Muscle of back (tissue), 11 donors: ENCODE data around the gene PLOD1. TPM values are rescaled to one million over a fixed set of nuclear protein-coding genes. Genes with fewer than 3 reads are reported as not detected.
"Not testable (repeated sequence)": the region's sequence is repeated elsewhere in the genome, so short reads cannot be mapped to it uniquely, and the experiment has no call there.

Source experiments
- DNase-seq, 3 donors: peaks; one replicate each; pipeline versions ENCODE4 v3.0.0 to v3.0.0-alpha.2; 2013
- polyA plus RNA-seq, 10 donors: library from polyadenylated mRNA; unstranded; fragments of 120-200 nt; gene quantifications; one replicate each; pipeline ENCODE4 v1.2.1, GENCODE V29; 2013; ENCODE audit not compliant: insufficient read length in 10 of 10

Gene PLOD1
- polyA plus RNA-seq, 10 donors: 133 to 221 (median 172) TPM

DNA sequence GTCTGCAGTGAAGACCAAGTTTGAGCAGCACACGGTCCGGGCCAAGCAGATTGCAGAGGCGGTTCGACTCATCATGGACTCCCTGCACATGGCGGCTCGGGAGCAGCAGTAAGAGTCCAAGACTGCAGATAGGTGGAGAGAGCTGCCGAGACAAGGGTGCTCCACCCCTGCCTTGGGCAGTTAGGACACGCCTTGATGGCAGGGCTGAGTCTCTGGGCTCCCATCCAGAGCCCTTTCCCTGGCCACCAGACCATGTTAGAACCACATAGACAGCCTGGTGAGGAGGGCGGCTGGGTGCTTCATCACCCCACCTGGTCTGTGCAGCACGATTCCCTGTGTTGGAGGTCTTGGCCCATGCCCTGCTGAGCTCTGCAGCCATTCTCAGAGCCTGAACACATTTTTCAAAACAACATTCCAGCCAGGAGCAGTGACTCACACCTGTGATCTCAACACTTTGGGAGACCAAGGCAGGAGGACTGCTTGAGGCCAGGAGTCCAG, 67.5 kb downstream of the PLOD1 start:
- DNase-seq: no peak

DNA sequence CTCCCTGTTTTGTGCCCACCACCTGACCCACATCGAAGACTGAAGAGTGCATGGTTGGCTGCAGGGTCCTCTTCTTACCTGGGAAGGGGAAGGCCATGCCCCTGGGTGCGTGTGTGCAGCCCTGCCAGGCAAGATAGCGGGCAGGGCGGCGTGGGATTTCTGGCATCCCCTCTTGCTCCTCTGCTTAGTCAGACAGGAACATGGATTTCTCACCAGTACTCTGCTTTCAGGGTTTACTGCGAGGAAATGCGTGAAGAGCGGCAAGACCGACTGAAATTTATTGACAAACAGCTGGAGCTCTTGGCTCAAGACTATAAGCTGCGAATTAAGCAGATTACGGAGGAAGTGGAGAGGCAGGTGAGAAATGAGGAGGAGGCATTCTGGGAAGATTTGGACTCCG, 69.2 kb downstream of the PLOD1 start:
- no peak for DNase-seq

DNA sequence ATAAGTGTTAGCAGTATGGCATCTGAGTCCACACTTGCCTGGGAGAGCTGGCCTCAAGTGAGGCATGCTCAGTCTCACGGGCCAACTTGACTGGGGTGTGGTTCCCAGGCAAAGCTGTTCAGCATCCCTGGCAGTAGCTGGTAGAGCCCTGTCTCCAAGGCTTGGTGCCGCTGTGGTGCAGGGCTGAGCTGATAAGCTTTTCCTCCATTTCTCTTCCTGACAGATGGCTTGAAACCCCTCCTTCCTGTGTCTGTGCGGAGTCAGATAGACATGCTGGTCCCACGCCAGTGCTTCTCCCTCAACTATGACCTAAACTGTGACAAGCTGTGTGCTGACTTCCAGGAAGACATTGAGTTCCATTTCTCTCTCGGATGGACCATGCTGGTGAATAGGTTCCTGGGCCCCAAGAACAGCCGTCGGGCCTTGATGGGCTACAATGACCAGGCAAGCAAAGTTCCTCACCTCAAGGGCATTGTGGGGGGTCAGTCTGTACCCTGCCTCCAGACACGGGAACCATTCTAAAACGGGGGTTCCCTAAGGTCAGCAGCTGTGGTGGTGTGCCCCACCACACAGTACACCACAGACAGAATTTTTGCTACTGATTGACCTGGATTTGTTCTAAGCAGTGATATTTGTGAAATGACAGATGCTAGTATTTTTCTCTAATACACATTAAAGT, 71.1 kb downstream of the PLOD1 start:
- DNase-seq: no peak

DNA sequence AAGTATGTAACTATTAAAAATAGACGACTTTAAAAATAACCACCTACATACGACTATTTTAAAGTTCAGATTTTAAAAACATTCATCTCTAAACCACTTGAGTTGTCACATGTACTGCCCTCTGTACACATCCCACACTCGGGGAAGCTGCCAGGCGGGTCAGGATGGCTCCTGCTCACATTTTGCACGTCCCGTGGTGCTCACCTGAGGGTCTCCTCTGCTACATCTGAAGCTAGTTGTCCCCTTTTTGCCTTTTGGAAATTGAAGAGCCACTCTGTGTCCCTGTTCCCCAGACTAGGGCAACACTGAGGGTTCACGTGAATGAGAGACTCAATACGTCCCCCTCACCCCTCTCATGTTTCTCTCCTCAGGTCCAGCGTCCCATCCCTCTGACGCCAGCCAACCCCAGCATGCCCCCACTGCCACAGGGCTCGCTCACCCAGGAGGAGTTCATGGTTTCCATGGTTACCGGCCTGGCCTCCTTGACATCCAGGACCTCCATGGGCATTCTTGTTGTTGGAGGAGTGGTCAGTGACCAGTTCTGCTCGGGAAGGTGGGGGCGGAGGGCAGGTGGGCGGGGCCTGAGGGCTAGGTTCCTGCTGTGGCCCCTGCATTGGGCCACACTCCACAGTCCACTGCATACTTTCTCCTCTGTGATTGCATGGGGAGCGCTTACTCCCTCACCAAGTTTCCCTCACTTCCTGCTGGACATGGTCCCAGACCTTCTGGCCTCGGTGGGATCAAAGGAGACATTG, 71.8 kb downstream of the PLOD1 start:
- DNase-seq: no peak

DNA sequence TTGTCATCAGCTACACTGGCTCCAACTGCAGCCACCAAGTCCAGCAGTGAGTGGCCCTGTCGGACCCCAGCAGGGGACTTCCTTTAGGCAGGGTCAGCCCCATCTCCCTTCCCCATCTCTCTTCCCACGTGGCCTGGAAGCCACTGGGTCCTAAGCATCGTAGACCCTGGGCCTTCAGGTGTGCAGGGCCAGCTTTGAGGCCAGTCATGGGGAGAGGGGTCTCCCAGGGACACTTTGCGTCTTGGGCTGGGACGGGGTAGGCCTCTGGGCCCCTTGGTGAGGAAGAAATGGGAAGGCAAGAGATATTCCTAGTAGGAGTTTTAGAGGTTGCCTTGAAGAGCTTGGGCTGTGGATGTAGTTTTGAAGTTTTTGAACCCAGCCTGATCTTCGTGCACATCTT, 72.7 kb downstream of the PLOD1 start:
- no peak for DNase-seq

DNA sequence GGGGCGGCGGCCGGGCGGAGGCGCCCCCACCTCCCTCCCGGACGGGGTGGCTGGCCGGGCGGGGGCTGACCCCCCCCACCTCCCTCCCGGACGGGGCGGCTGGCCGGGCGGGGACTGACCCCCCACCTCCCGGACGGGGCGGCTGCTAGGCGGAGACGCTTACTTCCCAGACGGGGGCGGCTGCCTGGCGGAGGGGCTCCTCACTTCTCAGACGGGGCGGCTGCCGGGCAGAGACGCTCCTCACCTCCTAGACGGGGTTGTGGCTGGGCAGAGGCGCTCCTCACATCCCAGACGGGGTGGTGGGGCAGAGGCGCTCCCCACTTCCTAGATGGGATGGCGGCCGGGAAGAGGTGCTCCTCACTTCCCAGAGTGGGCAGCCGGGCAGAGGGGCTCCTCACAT, 73.8 kb downstream of the PLOD1 start:
- not testable (repeated sequence) for DNase-seq

DNA sequence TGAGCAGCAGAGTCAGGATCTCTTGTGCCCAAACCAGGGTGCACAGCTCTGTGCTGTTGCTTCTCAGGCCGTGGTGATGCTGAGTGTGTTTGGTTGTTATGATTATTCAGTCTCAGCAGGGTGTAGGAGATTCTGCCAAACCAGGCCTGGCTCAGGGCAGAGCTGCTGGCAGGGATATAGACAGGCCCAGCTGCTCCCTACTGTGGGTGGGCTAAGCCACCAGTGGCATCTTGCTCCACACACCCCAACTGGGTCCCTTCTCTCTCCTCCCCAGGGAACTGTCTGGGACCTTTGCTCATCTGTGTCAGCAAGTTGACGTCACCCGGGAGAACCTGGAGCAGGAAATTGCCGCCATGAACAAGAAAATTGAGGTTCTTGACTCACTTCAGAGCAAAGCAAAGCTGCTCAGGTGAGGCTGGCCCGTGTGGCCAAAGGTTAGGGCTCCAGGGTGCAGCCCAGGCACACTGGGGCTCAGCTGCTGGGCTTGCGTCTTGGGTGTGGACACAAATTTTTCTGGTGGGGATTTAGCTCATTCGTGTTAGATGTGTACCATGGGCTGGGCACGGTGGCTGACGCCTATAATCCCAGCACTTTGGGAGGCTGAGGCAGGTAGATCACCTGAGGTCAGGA, 74.9 kb downstream of the PLOD1 start:
- no peak for DNase-seq

DNA sequence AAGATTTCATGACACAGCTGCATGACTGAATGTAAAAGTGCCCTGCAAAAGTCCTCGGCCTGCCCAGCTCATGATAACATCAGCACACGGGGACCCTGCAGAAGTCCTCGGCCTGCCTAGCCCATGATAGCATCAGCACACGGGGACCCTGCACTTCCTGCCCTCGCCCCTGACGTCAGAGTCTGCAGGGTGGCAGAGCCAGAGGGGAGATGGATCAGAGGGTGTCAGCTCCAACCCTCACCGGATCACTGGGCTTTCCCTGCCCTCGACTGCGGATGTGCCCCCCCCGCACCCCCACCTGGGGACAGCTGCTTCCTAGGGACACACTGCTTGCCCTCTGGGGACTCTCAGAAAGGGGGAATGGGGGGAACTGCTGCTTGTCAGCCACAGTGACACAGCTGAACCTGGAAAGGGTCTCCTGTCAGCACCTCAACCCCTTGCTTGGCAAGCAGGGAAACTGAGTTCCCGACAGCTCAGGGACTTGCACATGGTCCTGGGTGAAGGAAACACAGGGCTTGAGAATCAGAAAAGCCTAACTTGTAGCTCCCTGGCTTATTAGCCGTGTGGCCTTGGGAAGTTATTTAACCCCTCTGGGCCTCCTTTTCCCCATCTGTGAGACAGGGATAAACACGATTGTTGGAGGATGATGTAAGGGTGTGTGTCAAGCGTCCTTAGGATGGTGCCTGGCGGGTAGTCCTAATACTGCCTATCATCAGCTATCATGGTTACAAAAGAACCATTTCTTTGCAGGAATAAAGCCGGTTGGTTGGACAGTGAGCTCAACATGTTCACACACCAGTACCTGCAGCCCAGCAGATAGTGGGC, 76.4 kb downstream of the PLOD1 start:
- DNase-seq: no peak

DNA sequence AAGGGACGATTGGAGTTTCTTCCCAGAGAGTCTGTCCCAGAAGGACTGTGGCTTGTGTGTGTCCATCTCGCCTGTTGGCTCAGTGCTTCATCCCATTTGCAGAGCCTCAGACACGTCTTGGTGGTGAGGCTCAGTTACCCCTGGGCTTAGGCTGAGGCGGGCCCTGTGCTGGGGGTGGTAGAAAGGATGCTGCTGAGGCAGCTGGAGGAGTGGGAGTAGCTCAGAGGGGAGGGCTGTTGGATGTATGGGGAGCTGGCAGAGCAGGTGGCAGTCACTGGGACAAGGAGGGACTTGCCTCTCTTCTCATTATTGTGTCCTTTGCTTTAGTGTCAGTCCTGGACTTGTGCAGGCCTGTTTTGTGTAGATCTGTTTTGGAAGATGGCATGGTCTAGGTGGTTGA, 77.5 kb downstream of the PLOD1 start:
- no peak for DNase-seq

DNA sequence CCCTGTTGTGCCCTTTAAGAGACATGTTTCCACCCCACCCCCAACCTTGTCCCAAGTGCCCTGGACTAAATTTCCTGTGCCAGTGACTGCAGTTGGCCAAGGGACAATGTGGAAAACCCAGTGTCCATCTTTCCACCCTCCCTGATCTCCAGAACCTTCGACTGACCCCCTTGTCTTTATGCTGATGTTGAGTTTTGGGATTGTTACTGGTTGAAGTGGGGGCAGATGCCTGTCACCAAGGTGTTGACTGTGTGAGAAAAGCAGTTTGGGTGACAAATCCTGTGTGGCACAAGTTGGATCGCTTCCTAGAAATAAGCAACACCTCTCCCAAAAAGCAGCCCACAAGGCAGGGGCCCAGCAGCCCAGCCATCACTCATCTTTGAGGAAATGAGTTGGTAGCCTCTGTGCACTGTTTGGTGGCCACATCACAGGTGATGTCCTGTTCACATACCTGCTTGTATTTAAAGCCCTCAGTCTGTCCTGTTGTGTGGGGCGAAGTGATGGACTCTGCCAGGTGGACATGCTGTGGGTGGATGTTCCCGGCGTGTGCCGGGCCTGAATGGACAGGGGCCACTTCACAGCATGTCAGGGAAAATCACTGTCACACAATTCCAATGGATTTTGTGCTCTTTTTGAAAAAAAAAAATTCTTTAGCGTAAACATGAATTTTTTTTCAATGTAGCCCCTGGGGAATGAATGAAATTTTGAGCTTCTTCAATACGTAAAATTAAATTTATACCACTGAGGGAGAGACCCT, 78.2 kb downstream of the PLOD1 start:
- no peak for DNase-seq

DNA sequence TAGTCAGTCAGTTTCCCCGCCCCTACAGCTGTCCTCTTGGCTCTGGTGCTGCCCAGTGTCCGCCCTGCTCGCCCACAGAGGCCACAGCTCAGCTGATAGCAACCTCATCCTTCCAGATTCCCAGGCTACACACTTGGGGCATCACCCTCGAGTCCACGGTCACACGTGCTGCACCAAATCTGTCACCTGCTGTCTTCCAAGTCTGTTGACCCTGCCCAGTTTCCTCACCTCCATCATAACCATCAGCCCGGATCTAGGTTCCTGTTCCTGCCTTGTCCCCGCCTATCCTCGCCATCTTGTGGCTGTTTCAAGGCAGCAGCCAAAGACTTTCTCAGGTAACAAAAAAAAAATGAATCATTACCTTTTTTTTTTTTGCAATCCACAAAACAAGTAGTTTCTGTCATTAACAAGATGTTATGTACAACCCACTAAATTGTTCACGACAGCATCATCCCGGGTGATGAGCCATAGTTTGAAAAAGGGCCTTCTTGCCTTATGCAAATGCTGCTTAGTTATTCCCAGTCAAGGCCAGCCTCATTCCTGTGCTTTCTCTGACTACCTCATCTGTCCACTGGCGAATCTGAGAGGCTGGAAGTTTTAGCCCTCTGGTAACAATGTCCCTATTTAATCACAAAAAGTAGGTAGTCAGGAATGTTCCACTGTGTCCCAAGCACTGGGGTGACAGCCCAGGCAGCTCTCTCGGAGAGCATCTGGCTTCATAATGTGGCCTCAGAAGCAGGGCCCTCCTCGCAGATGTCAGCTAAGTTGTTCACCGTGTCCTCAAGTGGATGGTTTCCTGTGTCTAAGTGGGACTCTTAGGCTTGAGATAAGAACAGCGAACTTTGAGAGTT, 79.8 kb downstream of the PLOD1 start:
- no peak for DNase-seq

DNA sequence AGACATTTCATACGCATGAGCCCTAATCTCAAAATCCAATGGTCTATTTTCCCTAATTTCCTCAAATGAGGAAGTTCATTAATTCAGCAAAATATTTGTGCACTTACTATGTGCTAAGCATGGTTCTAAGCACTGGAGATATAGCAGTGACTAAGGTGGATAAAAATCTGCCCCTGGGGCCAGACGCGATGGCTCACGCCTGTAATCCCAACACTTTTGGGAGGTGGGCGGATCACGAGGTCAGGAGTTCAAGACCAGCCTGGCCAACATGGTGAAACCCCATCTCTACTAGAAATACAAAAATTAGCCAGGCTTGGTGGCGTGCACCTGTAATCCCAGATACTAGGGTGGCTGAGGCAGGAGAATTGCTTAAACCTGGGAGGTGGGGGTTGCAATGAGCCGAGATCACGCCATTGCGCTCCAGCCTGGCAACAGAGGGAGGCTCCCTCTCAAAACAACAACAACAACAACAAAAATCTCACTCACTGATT, 80.5 kb downstream of the PLOD1 start:
- DNase-seq: no peak

DNA sequence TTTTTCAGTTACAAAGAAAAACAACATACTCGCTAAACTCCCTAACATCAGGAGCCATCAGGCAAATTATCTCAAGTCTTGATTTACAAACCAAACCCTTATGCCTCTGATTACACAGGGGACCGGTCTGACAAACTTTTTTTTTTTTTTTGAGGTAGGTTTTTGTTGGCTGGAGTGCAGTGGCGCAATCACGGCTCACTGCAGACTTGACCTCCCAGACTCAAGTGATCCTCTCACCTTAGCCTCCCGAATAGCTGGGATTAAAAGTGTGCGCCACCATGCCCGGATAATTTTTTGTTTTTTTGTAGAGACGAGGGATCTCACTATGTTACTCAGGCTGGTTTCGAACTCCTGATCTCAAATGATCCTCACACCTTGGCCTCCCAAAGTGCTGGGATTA, 81.0 kb downstream of the PLOD1 start:
- no peak for DNase-seq

DNA sequence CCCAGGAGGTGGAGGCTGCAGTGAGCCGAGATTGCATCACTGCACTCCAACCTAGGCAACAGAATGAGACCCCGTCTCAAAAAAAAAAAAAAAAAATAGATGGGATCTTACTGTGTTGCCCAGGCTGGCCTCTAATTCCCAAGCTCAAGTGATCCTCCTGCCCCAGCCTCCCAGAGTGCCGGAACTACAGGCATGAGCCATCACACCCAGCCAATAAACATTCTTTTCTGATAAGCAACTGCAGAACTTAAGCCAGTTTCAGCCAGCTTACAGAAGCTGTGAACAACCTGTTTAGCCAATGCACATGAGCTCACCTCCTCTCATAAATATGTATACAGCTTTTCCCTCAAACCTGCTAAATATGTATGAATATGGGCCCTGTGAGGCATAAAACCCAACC, 81.7 kb downstream of the PLOD1 start:
- no peak for DNase-seq

DNA sequence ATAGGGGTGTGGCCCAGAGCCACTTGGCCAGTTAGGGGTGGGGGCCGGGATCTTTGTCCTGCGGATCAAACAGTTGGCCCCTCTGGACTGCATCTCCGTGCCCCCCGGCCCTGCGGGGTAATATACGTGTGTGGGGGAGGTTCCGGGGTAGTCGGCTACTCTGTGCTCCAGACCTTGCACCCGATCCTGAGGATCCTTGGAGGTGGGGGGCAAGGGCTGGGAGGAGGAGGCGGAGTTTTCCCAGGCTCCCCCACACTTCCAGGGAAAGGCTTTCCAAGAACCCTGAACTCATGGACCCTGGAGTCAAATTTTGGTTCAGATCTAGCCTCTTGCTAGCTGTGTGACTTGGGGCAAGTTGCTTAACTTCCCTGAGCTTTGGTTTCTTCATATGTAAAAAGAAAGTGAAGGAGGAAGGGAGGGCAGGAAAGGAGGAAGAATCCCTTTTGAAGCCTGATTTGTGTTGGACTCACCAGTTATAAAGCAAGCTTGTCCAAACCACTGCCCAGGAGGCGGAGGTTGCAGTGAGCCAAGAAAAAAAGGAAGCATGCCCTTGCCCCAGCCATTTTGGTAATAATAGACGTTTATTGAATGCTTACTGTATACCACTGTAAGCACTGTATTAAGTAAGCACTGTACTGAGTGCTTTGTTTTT, 85.5 kb downstream of the PLOD1 start:
- DNase-seq: no peak

DNA sequence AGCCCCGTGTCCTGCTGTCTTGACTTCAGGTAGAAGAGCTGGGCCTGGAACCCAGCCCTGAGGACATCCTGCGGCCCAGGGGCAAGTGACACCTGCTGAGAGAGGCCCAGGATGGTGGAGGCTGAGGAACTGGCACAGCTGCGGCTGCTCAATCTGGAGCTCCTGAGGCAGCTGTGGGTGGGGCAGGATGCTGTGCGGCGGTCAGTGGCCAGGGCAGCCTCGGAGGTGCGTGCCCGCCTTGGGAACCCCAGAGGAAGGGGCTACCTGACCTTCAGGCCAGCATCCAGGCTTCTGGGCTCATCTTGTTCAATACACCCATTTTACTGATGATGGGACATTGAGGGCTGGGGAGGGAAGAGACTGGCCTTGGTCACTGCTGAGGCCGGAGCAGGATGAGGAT, 87.1 kb downstream of the PLOD1 start:
- no peak for DNase-seq

DNA sequence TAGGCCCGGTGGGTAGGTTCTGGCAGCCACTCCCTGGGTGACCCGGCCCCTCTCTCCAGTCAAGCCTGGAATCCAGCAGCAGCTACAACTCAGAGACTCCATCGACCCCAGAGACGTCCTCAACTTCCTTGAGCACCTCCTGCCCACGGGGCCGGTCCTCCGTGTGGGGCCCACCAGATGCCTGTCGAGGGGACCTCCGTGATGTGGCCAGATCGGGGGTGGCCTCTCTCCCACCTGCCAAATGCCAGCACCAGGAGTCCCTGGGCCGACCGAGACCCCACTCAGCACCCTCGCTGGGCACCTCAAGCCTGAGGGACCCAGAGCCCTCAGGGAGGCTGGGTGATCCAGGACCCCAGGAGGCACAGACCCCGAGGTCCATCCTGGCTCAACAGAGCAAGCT, 87.5 kb downstream of the PLOD1 start:
- no peak for DNase-seq
